NOMO-1 treated with dmso at 0.1 percent for 144 hours (cell line): Measurements from ENCODE around the gene NGF.
"Not testable (repeated sequence)": the region's sequence is repeated elsewhere in the genome, so short reads cannot be mapped to it uniquely, and the experiment has no call there.

ENCODE experiments used
- DNase-seq: peaks from one replicate; lab custom pipeline; 2025; ENCODE audit not compliant: unreplicated experiment; lab: John Stamatoyannopoulos, UW

The NGF gene

GRCh38 chr1:115310581-115311473, 27.2 kb downstream of the NGF start:
- no peak for DNase-seq

GRCh38 chr1:115309504-115309903, 28.5 kb downstream of the NGF start:
- DNase-seq, result not testable (repeated sequence)

- DNase-seq, result no peak
Observed at GRCh38 chr1:115308969-115309368, 29.1 kb downstream of the NGF start.

DNA sequence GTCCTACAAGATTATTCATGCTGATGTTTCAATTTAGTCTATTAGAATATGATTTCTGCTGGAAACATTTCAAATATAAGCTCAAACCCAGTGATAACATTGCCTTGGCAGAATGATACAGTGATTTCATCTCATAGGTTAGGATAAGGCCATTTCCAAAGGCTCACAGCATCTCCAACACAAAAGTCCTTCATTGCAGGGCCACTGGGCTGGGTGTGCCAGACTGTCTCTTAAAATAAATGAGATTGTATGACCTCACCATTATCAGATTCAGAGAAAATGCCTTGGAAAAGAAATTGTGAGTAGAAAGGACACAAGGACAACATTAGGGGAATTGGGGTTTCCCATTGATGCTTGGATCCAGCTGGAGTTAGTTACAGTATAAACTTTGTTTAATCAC, 30.4 kb downstream of the NGF start:
- DNase-seq, result no peak

- no peak for DNase-seq
Observed at GRCh38 chr1:115306146-115306545, 31.9 kb downstream of the NGF start.

GRCh38 chr1:115303364-115303763, 34.7 kb downstream of the NGF start:
- no peak for DNase-seq

- DNase-seq, result no peak
Observed at GRCh38 chr1:115302390-115302961, 35.6 kb downstream of the NGF start.

DNA sequence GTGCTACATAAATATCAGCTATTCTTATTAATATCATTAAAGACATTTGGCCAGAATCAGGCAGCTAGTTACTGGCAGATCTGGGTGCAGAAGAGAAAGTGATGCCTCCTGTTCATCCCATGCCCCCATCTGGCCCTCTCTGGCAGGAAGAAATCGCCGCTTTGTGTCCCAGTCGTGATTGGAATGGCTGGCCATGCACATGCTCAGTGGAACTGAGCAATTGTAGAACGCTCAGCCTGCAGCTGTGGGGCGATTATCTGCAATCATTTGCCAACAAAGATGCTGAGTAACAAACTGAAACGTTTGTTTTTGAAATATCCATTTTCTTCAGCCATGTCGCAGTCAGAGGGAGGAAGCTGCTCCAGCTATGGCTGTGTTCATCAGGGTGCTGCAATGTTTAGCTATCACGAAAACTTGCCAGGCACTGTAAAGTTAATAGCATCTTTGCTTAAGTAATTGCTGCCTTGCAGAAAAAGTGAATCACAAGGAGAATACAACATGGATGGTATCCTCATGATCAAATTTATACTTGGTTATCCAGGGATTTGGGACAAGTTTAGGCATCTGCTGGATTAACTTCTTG, 36.5 kb downstream of the NGF start:
- no peak for DNase-seq

- no peak for DNase-seq
Observed at GRCh38 chr1:115300087-115300876, 37.8 kb downstream of the NGF start.

DNA sequence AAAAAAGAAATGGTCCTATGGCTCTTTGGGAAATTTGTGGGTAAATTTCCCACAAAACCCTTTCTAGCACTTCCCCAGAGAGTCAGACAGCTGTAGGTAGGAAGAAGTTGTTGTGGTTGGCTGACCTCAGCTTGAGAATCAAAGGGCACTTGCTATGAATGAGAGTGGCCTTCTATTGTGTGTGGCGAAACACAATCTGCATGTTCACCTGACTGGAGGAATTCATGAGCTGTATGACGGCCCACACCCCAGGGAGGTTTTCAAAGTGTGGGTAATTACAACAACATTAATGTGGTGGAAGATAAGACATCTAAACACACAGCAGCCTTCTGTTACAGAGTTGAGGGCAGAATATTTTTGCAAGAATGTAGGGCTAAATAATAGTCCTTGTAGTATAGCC, 38.8 kb downstream of the NGF start:
- DNase-seq, result no peak

GRCh38 chr1:115296981-115297380, 41.1 kb downstream of the NGF start:
- DNase-seq, result no peak

DNA sequence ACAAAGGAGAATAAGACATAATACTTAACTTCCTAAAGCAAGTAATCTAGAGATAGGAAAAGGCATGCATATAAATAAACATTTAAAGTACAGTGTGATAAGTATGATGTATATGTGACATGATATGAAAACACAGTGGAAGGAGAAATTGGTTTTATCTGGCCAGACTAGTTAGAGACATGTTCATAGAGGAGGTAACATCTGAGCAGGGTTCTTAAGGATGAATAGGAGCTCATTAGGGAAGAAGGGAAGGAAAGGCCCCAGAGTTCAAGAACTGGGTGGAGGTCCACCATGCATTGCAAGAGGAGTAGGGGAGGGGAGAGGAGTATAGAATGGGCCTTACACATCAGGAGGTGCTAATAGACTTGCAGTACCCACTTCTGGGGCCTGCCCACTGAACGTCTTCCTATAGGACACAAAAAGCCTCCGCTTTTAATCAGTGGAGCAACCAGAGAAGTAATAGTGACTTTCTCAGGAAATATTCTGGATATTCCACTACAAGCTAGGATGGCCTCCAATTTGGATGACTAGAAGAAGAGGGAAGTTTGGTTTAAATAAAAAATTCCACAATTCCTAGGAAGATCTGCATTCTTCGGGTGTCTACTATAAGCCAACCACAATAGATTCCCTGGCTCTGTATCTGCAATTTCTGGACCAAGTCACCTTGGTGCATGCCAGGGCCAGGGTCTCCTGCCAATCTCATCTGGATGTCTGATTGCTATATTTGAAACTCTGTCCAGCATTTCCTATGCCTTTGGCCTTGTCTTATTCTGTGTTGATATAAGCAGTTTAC, 41.9 kb downstream of the NGF start:
- DNase-seq, result no peak

GRCh38 chr1:115293899-115294298, 44.1 kb downstream of the NGF start:
- DNase-seq, result no peak

- DNase-seq, result no peak
Observed at GRCh38 chr1:115293006-115293405, 45.0 kb downstream of the NGF start.

DNA sequence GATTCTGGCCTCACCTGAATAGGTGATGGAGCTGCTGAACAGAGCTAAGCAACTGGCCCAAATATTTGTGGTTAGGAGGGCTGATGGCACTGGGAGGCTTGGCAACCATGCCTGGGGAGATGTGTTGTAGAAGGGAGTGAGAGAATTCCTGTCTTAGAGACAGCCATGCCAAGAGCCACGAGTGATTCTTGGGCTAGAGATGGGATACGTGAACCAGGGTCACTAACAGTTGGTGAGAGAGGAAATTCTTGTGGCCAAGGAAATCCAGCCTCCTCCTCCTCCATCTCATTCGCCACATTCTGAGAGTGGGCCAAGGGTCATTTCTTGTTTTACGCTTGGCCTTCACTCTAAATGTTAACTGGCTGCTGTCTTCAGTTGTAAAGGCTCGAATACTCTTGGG, 46.3 kb downstream of the NGF start:
- no peak for DNase-seq

GRCh38 chr1:115289940-115290339, 48.1 kb downstream of the NGF start:
- DNase-seq, result no peak

GRCh38 chr1:115288591-115289198, 49.4 kb downstream of the NGF start:
- DNase-seq, result no peak

GRCh38 chr1:115286431-115287205, 51.4 kb downstream of the NGF start:
- no peak for DNase-seq

DNA sequence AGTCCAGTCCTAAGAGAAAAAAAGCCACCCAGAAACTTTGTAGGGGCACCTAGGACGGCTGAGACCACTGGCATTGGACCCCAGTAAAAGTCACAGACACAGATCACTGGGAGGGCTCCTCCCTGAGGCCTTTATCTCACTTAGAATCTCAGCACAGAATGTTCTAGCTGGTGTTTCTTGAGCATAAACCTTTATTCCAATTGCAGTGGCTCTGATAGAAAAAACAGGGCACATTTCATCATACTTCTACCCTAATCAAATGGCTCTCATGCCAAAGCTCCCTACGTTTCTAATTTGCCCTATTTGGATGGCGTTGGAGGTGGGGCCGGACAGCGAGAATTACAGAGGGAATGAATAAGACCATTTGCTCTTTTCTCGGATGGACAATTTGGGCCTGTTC, 53.8 kb downstream of the NGF start:
- no peak for DNase-seq
